ENCODE data around the gene VEPH1.

VEPH1 gene

GRCh38 chr3:157294953-157295352, 208.3 kb downstream of the VEPH1 start:
- DNase-seq = no peak

GRCh38 chr3:157294491-157294890, 208.7 kb downstream of the VEPH1 start:
- DNase-seq = no peak

DNA sequence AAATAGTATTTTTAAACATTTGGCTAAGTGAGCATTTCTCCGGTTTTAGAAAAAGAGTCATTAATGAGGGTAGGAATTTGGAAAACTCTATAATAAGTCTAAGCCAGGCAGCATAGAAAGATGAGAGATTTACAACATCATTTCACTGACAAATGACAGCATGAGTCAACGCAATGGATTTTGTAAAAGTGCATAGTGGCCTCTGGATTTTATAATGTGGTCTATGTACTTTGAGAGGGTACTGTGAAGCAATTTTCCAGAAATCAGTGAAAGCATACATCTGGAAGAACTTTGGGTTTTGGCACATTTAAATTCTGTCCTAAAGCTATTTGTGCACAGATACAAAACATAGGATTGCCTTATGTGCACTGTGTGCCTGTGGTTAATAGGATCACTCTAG, 212.4 kb downstream of the VEPH1 start:
- DNase-seq = no peak

DNA sequence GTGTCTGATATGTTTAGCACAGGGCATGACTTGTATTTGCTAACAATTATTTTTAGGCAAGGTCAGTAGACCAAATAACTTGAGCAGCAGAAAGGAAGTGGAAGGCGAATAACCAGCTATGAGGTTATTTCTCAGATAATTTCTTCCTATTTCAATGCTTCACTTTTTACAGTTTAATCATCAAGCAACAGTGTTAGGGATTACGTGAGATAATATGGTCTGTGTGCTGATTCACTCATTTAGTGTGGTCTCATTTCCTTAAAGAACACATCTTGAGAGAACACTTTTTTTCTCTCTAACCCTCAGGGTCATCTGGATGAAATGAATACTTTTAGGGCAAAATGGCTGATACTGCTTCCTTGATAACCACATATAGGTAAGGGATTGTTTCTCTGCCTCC, 217.2 kb downstream of the VEPH1 start:
- DNase-seq = no peak

DNA sequence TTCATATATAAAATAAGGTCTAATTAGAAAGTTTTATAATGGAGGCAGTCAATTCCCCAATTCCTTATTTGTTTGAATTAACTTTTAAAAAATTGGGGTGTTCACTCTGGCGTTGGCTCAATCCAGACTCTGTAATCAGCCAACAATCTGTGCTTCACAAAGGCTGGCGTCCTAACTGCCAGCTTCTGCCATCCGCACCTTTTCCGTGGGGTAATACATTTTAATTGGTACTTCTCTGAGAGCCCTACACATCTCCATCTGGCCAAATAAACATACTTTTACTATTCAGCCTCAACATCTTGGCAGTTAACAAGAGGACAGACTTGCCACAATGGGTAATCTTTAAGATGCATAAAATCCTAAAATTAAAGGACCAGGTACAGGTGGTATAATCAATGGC, 218.1 kb downstream of the VEPH1 start:
- DNase-seq = no peak

DNA sequence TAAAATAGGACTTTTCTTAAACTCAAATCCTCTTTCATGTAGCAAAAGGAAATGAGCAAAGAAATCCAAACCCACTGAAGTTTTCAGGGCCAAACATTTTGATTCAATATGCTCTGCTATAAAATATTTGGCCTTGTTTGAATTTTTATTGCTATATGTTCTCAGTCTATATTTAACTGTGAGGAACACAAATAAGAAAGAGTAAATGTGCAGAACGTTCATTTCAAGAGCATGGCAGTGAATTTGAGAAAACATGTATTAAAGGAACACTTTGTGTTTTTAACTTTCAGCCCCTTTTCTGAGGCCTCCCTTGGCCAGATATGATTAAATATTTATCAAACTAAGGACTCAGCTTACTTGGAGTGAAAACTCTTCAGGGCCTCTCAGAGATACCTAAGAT, 218.5 kb downstream of the VEPH1 start:
- DNase-seq = no peak

DNA sequence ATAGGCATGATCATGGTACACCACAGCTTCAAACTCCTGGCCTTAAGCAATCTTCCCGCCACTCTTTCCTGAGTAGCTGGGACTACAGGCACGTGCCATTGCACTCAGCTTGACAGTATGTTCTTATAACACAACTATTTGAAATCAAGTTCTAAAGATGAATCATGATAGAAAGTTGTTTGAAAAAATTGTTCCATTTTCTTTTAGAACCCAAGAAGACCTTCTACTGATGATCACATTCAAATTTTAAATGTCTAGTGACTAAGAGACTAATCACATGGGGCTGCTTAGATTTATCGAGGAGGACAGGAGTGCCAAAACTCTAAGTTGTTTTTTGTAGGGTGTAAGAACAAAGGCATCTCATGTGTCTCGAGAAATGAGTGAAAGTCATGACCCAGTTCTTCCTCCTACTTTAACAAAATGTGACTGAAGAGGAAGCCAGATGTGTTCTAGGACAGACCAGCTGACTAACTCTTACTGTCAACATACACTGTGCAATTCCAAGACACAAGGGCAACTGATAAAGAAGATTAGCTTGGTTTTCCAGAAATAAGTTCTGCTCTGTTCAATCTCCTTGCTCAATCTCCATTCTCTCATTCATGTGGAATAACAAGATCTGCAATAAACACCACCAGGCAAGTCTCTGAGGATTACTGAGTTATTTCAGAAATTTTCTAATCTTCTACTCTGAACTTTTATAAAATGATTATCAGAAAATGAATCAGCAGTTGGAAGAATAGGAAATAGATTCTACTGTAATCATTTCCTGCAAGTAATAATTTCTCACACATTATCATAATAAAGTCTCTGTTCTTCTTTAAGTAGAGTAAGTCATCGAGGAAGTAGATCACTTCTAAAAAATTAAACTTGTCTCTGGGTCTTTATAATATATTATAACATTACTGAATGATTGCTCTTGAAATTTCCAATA, 220.7 kb downstream of the VEPH1 start:
- no peak for DNase-seq

DNA sequence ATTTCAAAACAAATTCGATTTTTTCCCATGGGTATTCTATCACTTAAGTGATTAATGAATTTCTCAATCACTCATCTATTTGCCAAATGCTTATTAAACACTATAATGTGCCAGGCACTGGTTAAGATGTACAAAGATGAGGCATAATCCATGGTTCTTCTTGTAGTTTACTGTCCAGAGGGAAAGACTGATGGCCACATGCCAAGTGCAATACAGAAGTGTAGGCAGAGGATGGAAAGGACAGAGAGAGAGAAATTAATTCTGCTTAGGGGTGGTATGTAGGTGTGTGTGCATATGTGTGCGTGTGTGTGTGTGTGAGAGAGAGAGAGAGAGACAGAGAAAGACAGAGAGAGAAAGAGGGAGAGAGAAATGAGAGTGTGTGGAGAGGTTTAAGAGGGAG, 222.4 kb downstream of the VEPH1 start:
- no peak for DNase-seq

DNA sequence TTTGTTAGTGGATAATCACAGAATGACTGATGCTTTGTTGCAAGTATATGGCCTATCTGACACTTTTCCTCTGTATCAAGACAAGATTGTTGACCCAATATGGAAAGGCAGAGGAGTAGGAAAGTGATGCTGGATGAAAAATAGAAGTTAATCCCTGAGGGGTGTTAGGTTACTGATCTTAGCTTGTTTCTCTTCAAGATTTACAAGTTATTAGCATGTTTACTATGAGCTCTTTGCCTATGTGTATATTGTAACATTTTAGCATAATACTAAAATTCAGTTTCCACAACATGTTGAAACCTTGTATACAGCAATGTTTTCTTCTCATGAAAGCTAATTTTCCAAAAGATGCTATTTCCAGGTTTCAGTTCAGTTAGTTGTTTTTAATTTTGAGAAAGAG, 222.9 kb downstream of the VEPH1 start:
- no peak for DNase-seq

GRCh38 chr3:157279237-157279636, 224.0 kb downstream of the VEPH1 start:
- DNase-seq = no peak

- DNase-seq = no peak
Observed at GRCh38 chr3:157276801-157277200, 226.4 kb downstream of the VEPH1 start.

- DNase-seq = no peak
Observed at GRCh38 chr3:157275832-157276231, 227.4 kb downstream of the VEPH1 start.

DNA sequence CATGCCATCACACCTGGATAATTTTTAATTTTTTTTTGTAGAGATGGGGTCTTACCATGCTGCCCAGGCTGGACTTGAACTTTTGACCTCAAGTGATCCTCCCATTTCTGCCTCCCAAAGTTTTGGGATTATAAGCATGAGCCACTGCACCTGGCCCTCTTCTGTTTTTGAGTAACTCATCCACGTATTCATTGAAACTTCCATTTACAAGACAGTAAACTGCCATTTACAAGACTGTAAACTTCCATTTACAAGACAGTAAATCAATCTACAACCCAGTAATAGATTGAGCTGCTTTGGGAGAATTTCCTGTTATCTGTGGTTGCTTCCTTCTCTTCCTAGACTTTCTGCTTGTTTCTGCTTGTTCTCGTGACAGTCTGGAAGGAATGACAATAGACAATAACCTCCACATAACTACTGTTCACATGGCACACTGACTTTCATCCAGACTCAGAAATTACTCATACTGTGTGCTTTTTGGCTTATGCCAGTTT, 228.5 kb downstream of the VEPH1 start:
- DNase-seq = no peak

DNA sequence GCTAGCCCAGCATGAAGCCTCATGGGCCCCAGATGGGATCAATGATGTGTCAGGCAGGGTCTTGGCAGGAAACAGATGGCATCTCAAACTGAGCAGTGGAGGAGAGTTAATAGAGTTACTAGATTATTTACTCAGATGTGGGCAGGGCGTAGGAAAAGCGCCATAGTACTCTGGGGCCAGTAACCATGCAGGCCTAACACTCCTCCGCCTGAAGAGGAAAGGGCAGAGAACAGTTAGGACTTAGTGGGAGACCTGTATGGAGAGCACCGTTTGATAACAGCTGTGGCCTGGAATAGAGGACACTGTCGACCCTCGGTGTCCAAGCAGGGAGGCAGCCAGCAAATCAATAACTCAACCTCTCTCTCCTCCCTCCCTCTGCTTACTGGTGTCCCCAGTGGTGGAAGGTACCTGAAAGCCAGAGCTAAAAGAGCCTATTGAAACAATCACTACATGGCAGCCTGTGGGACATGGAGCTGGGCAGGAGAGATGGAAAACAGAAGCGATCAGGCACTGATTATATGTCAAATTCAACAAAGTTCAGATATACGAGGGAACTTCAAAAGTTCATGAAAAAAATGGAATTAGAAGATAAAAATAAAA, 231.8 kb downstream of the VEPH1 start:
- DNase-seq = no peak

DNA sequence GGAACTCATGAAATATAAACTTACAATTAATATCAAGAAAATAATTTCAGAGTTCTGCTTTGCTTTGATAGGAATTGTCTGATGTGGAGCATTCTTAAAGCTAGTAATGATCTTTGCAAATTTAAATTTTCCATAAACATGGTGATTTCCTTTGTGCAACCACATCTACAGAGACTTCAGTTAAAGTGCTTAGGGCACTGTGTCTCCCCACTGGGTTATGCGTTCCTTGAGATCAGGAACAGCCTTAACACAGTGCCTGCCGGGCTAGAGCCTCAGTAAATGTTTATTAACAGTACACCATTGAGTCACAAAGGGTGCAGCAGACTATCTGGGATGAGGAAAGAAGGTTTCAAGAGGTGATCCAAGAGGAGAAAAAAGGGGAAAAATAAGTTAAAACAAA, 235.2 kb downstream of the VEPH1 start:
- DNase-seq = no peak

GRCh38 chr3:157265931-157266330, 237.3 kb downstream of the VEPH1 start:
- no peak for DNase-seq

DNA sequence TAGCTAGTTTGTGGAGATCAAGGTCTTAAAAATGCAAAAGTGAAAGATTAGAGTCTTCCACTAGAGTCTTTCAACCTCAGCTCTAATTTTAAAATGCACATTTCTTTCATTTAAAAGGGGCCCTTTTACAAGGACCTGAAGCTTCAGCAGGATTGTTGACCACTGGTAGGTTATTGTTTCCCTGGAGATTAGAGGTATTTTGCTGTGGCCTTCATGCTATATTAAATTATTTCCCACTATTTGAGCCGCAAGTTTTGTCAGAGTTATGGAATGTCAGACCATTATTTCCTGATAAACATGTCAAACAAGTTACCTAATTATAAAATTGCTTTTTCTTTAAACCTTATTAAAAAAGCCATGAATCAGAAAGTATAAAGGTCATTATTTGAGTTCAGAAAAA, 240.2 kb downstream of the VEPH1 start:
- DNase-seq = no peak

- no peak for DNase-seq
Observed at GRCh38 chr3:157261000-157261399, 242.2 kb downstream of the VEPH1 start.

- DNase-seq = no peak
Observed at GRCh38 chr3:157259825-157260224, 243.4 kb downstream of the VEPH1 start.

DNA sequence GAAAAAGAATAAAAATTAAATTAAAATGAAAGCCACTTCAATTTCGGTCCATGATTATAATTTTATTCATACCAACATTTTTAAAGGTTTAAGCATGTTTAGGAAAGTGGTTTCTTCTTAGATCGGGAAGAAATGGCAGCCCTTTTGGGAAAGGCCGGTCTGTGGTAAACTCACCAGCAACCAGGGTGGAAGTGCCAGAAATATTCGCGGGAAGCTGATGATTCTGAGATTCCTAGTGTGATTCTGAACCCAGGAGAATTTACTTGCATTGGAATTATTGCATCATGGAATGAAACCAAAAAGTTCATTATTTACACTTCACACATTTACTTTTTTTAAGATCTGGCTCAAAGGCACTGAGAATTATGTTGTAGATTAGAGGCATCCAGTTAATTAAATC, 246.1 kb downstream of the VEPH1 start:
- DNase-seq = no peak

- no peak for DNase-seq
Observed at GRCh38 chr3:157255797-157256196, 247.4 kb downstream of the VEPH1 start.

- DNase-seq = no peak
Observed at GRCh38 chr3:157251685-157252084, 251.5 kb downstream of the VEPH1 start.

DNA sequence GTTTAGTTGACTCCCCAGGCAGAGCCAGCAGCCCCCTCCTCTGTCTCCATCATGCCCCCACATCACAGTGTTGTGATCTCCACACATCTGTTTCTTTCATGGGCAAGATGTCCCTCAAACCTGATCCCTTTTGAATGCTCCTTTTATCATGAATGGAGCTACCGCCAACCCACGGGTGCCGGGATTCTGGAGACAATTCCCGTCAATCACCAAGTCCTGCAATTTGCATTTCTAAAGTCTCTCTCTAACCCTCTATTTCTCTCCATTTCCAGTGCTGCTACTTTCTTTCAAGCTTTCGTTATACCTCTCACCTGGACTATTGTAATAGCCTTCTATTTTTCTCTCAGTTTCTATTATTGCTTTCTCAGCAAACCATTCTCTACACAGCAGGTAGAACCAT, 253.6 kb downstream of the VEPH1 start:
- no peak for DNase-seq
